MCF 10A (cell line): ENCODE measurements around the gene SH3BP5L. TPM values are rescaled to one million over a fixed set of nuclear protein-coding genes. Genes with fewer than 3 reads are reported as not detected.

Experiments used
- BruUV-seq: library from RNA; stranded (reverse); fragments of 400-500 nt; replicated peaks from 2 replicates; lab custom pipeline; 2021; lab: Mats Ljungman, UMichigan
- CTCF ChIA-PET: fragments of 300-600 bp; sonication (Branson Sonifier 250); formaldehyde crosslinking; extraction: SDS; loops from one replicate; lab custom pipeline; 2021; ENCODE audit warnings: antibody characterized with exemption, inconsistent platforms; lab: Yijun Ruan, JAX
- POLR2A ChIA-PET: fragments of 300-600, 350-650 bp; sonication (Branson Sonifier 250); formaldehyde crosslinking; extraction: SDS; loops from one replicate; lab custom pipeline; 2020; ENCODE audit warnings: antibody characterized with exemption, inconsistent platforms; lab: Yijun Ruan, JAX
- DNase-seq: peaks from one replicate; pipeline ENCODE4 v3.0.0-alpha.2; 2018; ENCODE audit not compliant: unreplicated experiment
- H3K27ac Mint-ChIP-seq: one replicate; pipeline ENCODE4 v1.8.0; 2022; ENCODE audit warnings: mild to moderate bottlenecking, low read depth, mixed read lengths; ENCODE audit not compliant: unreplicated experiment
- H3K27me3 Mint-ChIP-seq: one replicate; pipeline ENCODE4 v1.8.0; 2022; ENCODE audit warnings: mixed read lengths; ENCODE audit not compliant: insufficient read depth, unreplicated experiment
- H3K36me3 Mint-ChIP-seq: one replicate; pipeline ENCODE4 v1.8.0; 2022; ENCODE audit warnings: mild to moderate bottlenecking, moderate library complexity, mixed read lengths; ENCODE audit not compliant: insufficient read depth, unreplicated experiment
- H3K4me1 Mint-ChIP-seq: one replicate; pipeline ENCODE4 v1.8.0; 2022; ENCODE audit warnings: mixed read lengths; ENCODE audit not compliant: insufficient read depth, unreplicated experiment
- H3K4me3 Mint-ChIP-seq: one replicate; pipeline ENCODE4 v1.8.0; 2022; ENCODE audit warnings: mild to moderate bottlenecking, moderate library complexity, mixed read lengths; ENCODE audit not compliant: unreplicated experiment
- H3K9me3 Mint-ChIP-seq: one replicate; pipeline ENCODE4 v1.8.0; 2022; ENCODE audit warnings: mixed read lengths; ENCODE audit not compliant: unreplicated experiment
- intact Hi-C: fragments of 100-400 bp; cut with micrococcal nuclease; formaldehyde crosslinking; loops from 2 replicates; pipeline ENCODE4 v1.14.1; 2022
- total RNA-seq: library from RNA; stranded (reverse); gene quantifications from 2 replicates; pipeline ENCODE4 v1.2.3, GENCODE V29; 2022
- TF ChIP-seq, protein P1 (sequence below): fragments of 200-600 bp; IDR thresholded peaks from one replicate; pipeline ENCODE4 v1.8.0; 2022; ENCODE audit warnings: antibody characterized with exemption, mild to moderate bottlenecking; ENCODE audit not compliant: unreplicated experiment

SH3BP5L gene
- total RNA-seq, 1 experiment from 2014 or later: 31.5 TPM

DNA sequence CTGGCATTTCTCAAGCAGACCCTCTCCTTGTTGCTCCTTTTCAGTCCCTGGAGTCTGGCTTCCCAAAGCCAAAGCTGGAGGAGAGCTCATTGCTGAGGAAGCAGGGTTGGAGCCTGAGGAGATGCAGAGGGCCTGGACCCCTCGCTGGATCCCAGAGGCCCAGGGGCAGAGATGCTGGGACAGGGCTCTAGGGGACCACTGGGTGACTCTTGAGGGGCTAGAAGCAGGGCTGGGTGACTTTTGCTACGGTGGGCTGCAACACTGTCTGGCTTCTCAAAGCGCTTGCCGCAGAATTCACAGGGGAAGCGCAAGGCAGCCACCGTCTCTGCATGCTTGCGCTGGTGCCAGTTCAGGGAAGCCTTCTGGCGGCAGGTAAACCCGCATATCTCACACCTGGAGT, 24.4 kb upstream of the SH3BP5L start:
- Mint-ChIP-seq H3K27me3 (no peaks in the 10 kb centered on the region), H3K4me1 (peaks cover 5% of the 10 kb centered on the region), H3K27ac (no peak overlapping the region), H3K4me3 (no peak overlapping the region), H3K36me3 (peaks cover 39% of the 10 kb centered on the region), H3K9me3 (no peaks in the 10 kb centered on the region)
- ChIA-PET CTCF (interaction anchor here (0.5 to 2.5 kb wide), 6 partner anchors 9 to 1062 kb away, joined by 3 to 10 read pairs (median 4); no protein-coding TSS in a partner anchor), POLR2A (interaction anchor here (1.2 to 5.7 kb wide), 3 partner anchors 9 to 24 kb away, joined by 3 to 55 read pairs (median 19); partner anchors contain the start of genes ZNF672 and ZNF692)
- no peak for DNase-seq
- TF ChIP-seq, protein P1, sequence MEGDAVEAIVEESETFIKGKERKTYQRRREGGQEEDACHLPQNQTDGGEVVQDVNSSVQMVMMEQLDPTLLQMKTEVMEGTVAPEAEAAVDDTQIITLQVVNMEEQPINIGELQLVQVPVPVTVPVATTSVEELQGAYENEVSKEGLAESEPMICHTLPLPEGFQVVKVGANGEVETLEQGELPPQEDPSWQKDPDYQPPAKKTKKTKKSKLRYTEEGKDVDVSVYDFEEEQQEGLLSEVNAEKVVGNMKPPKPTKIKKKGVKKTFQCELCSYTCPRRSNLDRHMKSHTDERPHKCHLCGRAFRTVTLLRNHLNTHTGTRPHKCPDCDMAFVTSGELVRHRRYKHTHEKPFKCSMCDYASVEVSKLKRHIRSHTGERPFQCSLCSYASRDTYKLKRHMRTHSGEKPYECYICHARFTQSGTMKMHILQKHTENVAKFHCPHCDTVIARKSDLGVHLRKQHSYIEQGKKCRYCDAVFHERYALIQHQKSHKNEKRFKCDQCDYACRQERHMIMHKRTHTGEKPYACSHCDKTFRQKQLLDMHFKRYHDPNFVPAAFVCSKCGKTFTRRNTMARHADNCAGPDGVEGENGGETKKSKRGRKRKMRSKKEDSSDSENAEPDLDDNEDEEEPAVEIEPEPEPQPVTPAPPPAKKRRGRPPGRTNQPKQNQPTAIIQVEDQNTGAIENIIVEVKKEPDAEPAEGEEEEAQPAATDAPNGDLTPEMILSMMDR: no peak
- intact Hi-C loops: no loop called here
- TSS peak; percentile 52 for BruUV-seq

DNA sequence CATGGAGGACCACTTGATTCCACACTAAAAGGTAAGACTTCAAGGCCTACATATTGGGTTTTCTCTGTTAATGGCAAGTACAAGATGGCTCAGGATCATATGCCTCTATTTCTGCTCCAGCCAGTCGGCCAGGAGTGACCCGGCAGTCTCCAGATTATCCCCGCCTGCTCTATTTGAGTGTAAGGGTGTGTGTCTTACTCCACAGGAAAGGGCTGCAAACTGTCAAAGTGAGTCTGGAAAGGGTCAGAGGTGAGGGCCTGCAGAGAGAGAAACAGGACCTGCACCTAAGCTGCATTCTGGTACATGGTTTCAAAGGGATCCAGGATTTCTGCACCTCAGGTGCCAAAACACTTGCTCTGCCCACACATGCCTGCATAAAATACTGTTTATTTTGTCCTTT, 23.9 kb upstream of the SH3BP5L start:
- CTCF ChIA-PET: interaction anchor here (0.9 to 2.5 kb wide), 5 partner anchors 8 to 181 kb away, joined by 3 to 10 read pairs (median 3); partner anchors contain the start of gene ZNF692

DNA sequence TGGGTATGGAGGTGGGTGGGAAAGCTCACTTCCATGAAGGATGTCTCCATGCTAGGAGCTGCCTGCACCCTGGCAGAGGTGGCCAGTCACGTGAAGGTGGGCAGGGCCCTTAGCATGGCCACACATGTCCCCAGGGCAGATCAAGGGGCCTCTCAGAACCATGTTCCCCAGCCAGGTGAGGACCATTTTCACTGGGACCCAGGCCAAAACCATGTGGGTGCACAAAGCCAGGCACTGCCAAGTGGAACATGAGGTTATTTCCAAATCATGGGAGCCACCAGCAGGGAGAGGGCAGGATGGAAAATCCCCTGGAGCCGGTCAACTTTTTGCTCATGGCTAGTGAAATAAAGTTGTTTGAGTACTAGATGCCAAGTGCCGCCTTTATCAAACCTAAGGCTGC, 23.4 kb upstream of the SH3BP5L start:
- ChIA-PET POLR2A (interaction anchor here (0.6 to 5.7 kb wide), 4 partner anchors 9 to 25 kb away, joined by 3 to 55 read pairs (median 11); partner anchors contain the start of genes ZNF672 and ZNF692), CTCF (interaction anchor here (0.6 to 2.5 kb wide), 5 partner anchors 8 to 65 kb away, joined by 3 to 10 read pairs (median 3); partner anchors contain the start of gene ZNF692)
- H3K4me3 Mint-ChIP-seq: no peak overlapping the region
- DNase-seq: peak; percentile 54
- TF ChIP-seq, protein P1: no peak
- intact Hi-C loops: no loop called here
- H3K27ac Mint-ChIP-seq: no peak overlapping the region
- H3K27me3 Mint-ChIP-seq: no peaks in the 10 kb centered on the region
- BruUV-seq: TSS peak; percentile 6
- peaks cover 5% of the 10 kb centered on the region for H3K4me1 Mint-ChIP-seq
- H3K36me3 Mint-ChIP-seq: peaks cover 46% of the 10 kb centered on the region
- H3K9me3 Mint-ChIP-seq: no peaks in the 10 kb centered on the region

More for the DNA sequence above, 23.9 kb upstream of the SH3BP5L start:
- TF ChIP-seq, protein P1: no peak
- Mint-ChIP-seq H3K9me3 (no peaks in the 10 kb centered on the region), H3K36me3 (peaks cover 41% of the 10 kb centered on the region), H3K4me3 (no peak overlapping the region), H3K27ac (no peak overlapping the region), H3K27me3 (no peaks in the 10 kb centered on the region), H3K4me1 (peaks cover 5% of the 10 kb centered on the region)
- no peak for DNase-seq
- POLR2A ChIA-PET: interaction anchor here (1.2 to 5.7 kb wide), 3 partner anchors 9 to 23 kb away, joined by 3 to 55 read pairs (median 19); partner anchors contain the start of genes ZNF672 and ZNF692
- intact Hi-C loops: no loop called here
- no TSS peak for BruUV-seq

DNA sequence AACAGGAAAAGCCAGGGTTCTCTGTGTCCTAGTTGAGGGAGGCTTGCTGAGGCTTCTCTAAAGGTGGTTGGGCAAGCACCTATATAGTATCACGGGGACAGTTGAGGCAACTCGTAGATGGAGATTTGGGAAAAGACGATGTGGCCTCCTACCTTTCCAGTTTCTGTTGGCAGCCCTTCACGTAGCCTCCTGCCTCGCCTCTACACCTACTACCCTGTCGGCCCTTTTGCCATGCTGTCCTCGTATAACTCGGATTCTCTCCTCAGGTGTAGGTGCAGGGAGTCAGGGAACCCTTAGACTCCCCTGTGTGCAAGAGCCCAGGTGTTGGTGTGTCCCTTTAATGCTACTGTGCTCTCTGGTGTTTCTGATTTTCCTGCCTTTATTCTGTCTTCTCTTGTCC, 22.9 kb upstream of the SH3BP5L start:
- no peak for DNase-seq
- Mint-ChIP-seq H3K4me3 (no peak overlapping the region), H3K36me3 (peaks cover 46% of the 10 kb centered on the region), H3K4me1 (peaks cover 5% of the 10 kb centered on the region), H3K9me3 (no peaks in the 10 kb centered on the region), H3K27me3 (no peaks in the 10 kb centered on the region), H3K27ac (no peak overlapping the region)
- BruUV-seq: no TSS peak
- ChIA-PET CTCF (interaction anchor here (0.6 to 0.9 kb wide), 3 partner anchors 10 to 65 kb away, joined by 3 read pairs; partner anchors contain the start of gene ZNF692), POLR2A (interaction anchor here (0.6 to 5.7 kb wide), 3 partner anchors 9 to 26 kb away, joined by 3 to 55 read pairs (median 19); partner anchors contain the start of genes ZNF672 and ZNF692)
- intact Hi-C loops: no loop called here
- TF ChIP-seq, protein P1: no peak
